Ammon's horn (tissue), 1 donor: ENCODE results near the gene KCNN2.
A peak's percentile ranks its signal among the peaks of the same experiment; 100 is the strongest.

Source experiments
- DNase-seq: peaks from one replicate; pipeline ENCODE4 v3.0.0-alpha.2; 2016; ENCODE audit warnings: low spot score

KCNN2 gene

DNA sequence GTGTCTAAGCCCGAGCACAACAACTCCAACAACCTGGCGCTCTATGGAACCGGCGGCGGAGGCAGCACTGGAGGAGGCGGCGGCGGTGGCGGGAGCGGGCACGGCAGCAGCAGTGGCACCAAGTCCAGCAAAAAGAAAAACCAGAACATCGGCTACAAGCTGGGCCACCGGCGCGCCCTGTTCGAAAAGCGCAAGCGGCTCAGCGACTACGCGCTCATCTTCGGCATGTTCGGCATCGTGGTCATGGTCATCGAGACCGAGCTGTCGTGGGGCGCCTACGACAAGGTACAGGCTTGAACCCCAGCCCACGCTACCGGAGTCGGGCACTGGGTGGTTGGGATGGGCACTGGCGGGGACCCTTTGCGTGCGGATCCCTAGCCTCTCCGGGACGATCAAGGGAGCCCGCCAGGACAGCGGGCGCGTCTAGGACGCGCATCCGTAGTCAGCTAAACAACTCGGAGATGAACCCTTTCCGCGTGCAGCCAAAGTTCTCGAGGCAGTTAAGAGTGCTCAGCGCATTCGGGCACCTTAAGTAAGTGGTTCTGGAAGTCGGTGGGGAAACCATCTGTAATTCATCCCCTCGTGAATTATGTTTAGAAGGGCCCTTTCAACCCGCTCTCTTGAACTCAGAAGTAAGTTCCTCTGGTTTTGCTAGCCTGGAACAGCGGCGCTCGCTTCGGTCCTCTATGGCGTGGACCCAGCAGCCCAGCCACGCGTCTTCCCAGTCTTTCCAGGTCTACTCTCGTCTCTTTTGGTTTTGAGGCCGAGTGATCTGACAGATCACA, 1.3 kb downstream of the KCNN2 start:
- no peak for DNase-seq

DNA sequence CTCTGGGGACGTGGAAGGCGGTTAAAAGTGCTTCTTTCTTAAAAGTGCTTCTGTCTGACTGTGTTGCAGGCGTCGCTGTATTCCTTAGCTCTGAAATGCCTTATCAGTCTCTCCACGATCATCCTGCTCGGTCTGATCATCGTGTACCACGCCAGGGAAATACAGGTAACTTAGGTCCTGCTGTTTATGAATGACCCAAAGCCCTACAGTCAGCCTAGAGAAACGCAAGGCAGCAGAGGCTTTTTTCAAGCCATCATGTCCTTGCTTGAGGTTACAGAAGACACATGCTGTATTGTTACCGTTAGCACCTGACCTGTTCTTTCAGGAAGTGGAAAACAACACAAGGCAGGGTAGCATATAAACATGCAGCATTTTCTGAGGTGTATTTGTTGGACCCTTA, 2.0 kb downstream of the KCNN2 start:
- no peak for DNase-seq

DNA sequence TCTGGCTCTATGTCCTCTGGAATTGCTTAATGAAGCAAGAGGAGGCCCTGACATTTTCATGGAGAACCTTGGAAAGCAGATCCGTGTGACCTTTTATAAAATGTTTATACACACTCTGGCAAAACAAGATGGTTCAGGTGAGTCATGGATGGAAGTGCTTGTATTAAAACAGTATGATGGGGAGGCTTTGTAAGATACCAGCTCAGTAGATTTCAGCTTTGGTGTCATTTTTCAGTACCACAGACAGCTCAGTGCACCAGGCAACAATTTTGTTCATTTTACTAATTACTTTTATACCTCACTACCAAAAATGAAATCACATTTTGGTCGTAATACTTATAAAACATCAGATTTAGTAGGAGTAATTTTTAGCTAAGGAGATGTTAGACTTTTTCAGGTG, 5.2 kb downstream of the KCNN2 start:
- no peak for DNase-seq

DNA sequence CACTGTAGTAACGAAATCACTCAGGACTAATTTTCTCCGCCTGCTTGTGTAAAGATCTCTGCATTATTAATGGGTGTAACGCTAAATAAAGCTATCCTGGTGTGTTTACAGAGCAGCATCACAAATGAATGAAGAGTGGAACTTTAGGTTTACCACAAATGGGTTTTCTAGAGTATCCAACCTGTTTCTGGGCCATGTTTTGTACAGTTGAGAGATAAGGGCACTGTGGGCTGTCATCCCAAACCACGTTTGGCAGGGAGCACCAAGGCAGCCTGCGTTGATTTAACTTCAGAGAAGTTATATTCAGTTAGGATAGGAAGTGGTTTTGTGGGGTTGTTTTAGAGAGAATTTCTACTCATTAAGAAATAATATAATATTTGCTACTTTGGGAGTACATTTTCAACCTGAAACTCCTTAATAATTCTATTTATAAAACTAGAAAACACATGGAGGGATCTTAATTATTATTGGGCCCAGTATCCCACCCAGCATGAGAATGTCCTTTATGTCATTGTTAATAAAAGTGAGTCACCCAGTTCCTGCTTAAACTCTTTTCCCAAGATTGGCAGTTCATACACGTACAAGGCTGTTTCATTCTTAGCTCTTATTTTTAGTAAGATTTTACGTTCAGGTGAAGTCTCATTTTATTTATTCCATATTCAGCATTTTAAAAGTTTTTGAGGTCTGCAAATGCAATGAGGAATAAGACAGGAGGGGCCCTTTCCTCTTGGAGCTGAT, 8.0 kb downstream of the KCNN2 start:
- no peak for DNase-seq

DNA sequence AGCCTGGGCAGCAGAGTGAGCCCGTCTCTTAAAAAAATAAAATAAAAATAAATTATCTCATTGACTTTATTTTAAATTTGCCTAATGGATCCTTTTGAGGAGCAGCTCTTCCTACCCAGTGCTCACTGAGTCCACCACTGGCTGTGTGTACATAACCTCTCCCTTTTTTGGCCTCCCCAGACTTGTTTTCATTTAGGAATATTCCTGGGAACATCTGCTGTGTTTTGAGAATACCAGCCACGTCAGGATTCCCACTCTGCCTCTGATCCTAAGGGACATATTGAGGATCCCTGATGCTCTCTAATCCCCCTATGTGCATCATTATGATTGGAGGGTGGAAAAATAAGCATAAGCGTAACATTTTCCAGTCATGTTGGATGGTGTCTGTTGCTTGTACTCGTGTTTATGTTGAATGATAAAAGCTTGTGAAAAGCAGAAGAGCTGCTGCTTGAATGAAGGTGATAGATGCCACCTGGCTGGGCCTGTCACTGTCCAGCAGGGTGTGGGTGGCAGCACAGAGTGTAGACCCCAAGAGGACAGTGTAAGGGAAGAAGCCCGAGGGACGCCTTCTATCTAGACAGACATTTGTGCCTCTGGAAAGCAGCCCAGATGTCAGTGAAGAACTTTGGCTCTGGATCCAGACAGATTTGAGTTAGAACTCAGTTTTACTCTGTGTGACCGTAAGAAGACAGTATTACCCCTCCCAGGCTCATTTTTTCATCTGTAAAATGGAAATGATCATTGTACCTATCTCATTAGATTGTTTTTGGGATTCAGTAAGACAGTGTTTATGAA, 15.4 kb downstream of the KCNN2 start:
- no peak for DNase-seq

DNA sequence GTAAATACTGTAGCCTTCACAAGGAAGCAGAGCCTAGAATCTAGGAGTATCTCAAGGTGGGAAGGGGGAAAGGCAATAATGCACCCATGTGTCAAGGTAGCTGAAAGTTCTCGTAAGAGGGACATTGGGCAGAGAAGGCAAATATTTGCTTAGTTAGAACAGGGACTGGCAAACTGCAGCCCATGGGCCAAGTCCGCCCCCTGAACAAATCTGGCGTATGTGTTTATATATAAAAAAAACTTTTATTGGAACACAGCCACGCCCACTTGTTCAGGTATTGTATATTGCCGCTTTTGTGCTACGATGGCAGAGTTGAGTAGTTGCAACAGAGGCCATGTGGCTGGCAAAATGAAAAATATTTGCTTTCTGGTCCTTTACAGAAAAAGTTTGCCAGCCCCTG, 16.1 kb downstream of the KCNN2 start:
- no peak for DNase-seq

DNA sequence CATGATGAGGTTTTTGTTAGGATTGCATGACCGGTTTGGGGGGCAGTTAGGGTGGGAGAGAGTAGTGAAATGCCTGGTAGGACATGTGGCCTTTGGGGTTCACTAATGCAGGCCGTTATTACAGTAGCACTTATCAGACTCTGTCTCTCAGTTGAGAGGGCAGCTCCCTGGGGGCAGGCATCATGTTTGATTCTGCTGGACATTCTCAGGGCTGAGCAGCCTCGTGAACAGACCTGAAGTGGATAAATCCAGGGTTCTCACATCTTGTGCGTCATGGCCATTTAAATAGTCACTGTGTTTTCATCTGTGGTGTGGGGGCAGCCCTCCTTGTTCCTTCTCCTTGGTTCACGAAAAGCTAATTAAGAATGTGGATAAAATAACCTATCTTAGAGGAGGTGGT, 18.9 kb downstream of the KCNN2 start:
- DNase-seq: no peak

DNA sequence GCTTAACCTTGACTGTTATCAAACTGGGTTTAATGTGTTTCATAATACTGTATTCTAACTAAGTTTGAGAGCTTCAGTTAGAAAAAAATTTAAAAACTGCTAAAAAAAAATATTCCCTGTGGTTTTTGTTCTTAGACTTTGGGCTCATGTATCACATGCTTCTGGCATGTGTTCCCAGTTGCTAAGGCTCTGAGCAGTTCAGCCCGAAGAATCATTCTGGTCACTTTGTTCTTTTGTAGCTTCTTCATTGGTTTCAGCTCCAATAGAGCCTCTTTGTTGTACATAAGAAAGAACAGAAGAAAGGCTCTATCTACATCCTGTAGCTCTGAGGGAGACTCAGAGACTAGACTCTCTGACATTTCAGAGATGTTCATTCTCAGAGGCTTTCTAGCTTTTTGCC, 25.6 kb downstream of the KCNN2 start:
- peak; percentile 41 for DNase-seq

DNA sequence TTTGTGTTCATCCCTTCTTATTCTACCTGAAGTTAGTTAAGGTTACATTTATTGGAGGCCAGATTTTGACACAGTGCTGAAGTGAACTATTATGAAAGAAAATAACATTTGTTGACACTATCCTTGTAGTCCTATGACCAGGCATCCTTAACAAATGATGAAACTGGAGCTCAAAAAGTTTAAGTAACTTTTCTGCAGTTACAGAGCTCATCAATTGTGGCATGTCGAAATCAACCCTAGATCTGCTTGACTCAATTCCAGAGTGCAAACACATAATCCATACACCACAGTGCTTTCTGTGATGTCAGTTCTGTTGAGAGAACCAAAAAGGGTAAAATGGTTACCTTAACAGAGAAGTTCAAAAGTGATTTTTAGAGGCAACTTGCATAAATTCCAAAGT, 28.6 kb downstream of the KCNN2 start:
- DNase-seq: no peak

DNA sequence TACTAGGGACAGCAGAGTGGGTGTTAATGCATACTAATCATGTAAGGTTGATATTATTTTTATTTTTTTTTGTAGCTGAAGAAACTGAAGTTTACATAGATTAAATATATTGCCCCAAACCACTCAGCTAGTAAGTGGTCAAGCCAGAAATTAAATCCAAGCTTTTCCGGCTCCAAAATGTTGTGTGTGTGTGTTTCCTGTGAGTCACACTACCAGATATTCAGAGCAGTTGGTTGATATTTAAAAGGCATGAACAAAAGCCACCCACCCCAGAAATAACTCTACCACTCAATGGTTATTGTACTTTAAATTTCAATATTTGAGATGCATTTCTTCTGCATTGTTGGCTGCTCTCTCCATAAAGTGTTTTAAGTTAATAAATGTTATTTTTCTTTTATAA, 29.5 kb downstream of the KCNN2 start:
- no peak for DNase-seq

DNA sequence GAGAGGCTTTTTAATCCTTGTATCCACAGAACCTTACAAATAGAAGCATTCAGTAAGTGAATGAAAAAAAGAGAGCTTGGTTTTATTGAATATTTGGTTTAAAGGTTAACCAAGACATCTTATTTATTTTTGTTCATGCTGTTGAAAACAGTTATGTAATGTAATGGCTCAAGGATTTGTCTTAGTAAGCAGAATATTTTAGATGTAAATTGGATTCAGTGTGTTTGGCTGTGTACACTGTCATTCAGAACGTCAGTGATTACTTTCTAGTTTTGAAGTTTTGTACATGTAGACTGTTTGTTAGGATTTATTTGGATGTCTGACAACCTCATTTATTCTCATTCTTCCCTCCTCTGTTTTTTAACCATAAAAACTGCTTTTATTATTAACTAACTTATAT, 31.3 kb downstream of the KCNN2 start:
- no peak for DNase-seq

DNA sequence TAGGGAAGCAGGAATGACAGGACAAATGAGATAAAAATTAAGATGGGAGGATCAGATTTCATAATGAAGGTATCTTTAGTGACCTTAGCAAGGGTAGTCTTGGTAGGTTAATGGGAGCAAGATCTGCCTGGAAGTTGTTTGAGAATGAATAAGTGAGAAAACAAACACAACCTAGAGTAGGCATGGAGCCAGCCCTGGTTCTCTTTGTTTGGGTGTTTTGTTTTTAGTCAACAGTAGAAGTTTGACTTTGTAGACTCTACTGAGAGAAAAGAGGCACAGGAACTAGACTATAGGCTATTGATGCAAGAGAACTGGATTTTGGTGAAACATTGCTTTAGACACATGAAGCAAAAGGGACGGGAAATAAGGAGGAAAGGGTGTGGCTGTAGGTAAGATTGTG, 40.3 kb downstream of the KCNN2 start:
- no peak for DNase-seq

DNA sequence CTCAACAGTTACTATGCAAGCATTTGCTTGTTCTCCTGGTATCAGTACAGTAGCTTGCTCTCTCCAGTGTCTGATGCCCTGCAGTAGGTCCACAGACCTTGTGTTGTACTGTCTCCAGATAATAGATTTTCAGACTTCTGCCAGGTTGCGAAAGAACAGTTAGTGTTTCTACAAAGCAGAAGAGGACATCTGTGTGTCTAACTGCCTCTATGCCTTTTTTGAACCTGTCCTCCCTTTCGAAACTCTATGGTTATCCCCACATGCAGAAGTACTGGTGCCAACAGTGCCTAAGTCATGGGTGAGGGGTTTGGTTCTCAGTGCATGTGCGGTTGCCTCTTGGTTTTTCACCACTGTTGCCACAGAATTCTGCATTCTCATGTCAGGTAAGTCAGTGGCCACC, 45.9 kb downstream of the KCNN2 start:
- no peak for DNase-seq

DNA sequence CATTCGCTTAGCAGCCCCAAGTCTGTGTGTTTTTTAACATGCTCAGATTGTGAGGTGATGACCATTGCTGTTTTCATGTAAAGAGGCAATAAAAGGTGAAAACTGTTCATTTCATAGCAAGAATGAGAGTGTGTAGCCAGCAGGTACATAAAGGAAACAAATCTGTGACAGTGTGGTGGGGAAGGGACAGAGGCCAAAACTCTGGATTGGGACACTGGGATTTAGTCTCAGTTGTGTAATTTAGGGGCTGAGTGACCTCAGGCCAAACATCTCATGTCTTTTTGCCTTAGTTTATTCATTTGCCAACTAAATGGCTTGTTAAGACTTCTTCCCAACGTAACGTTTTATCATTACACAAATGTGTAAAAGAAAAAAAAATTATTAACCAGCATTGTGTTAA, 47.0 kb downstream of the KCNN2 start:
- DNase-seq: no peak

DNA sequence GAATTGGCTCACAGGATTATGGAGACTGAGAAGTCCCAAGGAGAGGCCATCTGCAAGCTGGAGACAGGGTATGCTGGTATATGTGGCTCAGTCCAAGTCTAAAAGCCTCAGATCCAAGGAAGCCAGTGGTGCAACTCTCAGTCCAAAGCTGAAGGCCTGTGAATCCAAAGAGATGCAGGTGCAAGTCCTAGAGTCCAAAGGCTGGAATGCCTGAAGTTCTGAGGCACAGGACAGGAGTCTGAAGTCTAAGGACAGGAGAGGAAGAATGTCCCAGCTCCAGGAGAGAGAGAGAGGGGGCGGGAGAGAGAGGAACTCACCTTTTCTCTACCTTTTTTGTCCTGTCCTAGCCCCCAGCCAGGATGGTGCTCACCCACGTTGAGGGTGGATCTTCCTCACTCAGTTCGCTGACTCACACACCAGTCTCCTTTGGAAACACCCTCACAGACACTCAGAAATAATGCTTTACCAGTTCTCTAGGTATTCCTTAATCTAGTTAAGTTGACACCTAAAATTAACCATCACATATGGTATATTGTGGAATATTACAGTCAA, 49.6 kb downstream of the KCNN2 start:
- no peak for DNase-seq

DNA sequence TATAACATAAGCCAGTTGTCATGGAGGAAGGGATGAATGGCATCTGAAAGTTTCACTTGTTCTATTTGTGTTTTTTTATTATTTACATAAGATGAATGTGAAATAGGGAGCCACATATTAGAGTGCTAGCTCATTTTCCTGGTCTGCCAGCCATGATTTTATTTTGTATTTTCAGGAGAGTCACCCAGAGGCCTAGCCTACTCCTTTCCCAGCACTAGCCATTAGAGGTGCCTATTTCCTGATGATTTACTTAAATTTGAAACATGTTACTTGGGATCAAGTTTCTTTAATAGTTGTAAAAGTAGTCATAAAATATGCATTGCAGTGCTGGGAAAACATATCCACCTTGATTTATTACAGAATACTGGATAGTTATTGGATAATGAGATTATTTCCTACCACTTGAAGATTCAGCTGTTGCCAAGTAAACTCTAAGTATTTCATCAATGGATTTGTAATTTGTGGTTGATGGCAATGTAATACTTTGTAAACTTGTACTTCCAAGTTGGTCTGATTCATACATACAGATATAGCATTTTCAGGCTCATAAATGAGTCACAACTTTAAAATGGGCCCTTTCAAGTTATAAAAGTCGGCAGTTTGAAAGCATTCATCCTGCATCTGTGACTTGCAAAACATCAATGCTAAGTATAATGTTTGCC, 50.8 kb downstream of the KCNN2 start:
- no peak for DNase-seq

DNA sequence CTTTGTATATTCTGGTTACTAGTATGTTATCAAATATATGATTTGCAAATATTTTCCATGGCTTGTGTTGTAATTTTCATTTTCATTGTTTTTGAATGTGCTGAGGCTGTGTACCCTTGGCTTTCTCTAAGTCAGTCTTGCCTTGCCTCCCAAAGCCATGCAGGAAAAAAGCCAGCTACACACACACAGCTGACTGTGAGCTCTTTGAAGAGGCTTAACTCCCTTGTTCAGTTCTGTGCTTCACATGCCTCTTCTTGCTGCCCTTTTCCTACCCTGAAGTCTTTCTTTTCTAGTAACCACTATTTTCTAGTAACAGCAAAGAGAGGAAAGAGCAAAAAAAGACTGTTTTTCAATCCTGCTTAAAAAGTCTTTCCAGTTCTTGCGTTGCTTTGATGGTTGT, 53.9 kb downstream of the KCNN2 start:
- DNase-seq: peak; percentile 33

DNA sequence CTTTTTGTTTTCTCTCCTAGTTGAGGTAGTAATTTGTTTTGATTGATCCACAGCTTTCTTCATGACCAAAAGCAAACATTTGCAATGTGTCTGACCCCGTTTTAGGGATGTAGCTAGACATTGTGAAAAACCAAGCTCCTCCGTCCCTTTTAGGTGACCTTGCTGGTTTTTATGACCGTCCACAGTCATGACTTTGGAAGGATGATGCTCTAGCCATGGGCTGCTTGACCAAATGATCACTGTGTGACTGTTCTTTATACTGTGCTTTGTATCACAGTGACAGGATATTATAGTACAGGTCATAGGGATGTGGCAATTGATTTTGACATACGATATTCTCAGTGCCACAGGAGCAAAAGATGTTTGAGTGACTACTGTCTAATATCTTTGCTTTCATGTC, 54.4 kb downstream of the KCNN2 start:
- DNase-seq: no peak

DNA sequence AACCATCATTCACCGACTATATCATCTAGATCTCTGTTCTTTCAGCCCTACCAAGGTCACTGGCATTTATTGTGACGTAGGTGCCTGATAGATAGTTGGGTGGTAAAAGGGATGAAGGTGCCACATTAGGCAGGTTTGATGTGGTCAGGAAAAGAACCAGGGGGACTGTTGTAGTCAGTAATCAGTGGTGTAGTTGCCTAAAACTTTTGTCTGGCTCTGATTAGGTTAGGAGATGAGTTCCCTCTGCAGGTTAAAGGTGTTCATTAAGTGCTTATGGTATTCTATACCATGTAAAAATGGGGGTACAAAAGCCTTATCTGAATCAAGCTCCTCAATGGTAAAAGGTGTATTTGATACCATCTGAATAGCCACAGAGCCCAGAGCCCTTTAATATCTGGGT, 55.6 kb downstream of the KCNN2 start:
- DNase-seq: no peak

DNA sequence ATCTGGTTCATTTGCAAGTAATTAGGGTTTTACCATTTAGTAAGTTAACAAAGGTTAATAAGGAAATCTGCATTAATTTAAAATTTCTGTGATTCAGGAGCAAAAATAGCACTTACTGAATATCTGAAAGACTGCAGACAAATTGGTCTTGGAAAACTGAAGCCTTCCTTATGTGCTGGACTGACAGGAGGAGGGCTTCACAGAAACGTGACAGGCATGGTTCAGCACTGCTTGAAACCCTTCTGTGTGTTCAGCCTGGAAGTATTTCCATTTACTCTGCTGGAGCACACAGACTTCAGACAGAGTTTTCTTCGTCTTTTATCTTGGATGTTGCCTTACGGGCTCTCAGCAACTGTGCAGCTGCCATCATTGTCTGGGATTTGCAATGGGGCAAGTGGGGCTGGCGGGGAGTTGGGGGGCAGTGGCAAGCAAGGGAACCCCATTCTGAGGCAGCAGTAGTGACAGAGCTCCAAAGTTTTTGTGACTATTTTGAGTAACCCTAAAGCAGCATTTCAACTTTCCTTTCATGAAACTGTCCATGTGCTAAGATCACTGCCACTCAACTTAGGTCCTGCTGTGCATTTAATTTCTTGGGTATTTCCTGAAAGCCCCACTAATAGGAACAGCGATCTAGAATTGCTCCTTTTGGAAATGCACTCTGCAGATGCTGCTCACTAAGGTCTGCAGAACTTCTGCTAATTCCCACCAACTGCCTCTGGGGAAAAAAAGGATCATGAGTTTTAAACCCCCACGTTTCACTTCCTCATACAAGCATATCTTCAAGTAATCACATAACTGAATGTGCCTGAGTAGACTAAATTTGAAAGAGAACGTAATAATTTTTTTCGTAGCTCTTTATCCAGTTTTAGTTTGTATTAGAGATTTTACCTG, 56.6 kb downstream of the KCNN2 start:
- no peak for DNase-seq

DNA sequence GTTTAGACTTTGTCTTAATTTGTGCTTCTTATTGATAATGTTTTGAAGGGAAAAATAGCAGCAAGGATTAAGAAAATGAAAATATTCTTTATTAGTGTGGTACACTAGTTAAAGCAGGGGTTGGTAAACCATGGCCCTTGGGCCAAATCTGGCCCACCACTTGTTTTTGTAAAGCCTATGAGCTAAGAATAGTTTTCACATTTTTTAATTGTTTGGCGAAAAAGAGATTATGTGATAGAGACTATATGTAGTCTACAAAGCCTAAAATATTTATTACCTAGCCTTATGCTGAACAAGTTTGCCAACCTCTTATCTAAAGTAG, 57.2 kb downstream of the KCNN2 start:
- DNase-seq: no peak
